H1 (cell line): ENCODE measurements around the gene OR52E4. TPM values are rescaled to one million over a fixed set of nuclear protein-coding genes. Genes with fewer than 3 reads are reported as not detected.

Experiments
- CTCF ChIA-PET: fragments of 300-600 bp; sonication (Branson Sonifier 250); formaldehyde crosslinking; loops from one replicate; lab custom pipeline; 2021; ENCODE audit not compliant: partially characterized antibody; lab: Charles Lee
- POLR2A ChIA-PET: fragments of 300-600 bp; sonication (Branson Sonifier 250); formaldehyde crosslinking; loops from one replicate; lab custom pipeline; 2021; ENCODE audit warnings: inconsistent platforms; ENCODE audit not compliant: partially characterized antibody; lab: Charles Lee
- DNase-seq, 2 experiments: peaks; one replicate each; pipeline versions ENCODE4 v3.0.0 to v3.0.0-alpha.2; 2010 to 2022; ENCODE audit warnings: low spot score in 2 of 2, low read depth in 1 of 2, mixed read lengths in 1 of 2
- FAIRE-seq: peaks from 2 replicates; lab custom pipeline; 2011; peaks lifted over from hg19 to GRCh38; lab: Jason Lieb, UNC
- H2AFZ ChIP-seq: 2 replicates; pipeline ENCODE4 v1.8.1; 2012; ENCODE audit warnings: low read length, inconsistent platforms
- H2AK5ac ChIP-seq: 2 replicates; pipeline ENCODE4 v1.6.1; 2013; ENCODE audit warnings: low read depth, low read length
- H2BK120ac ChIP-seq: replicated peaks from 2 replicates; pipeline ENCODE3; 2013; ENCODE audit warnings: low read depth, low read length, inconsistent platforms
- H2BK12ac ChIP-seq: 2 replicates; pipeline ENCODE4 v1.6.1; 2013; ENCODE audit warnings: low read depth, low read length
- H2BK15ac ChIP-seq: 2 replicates; pipeline ENCODE4 v1.6.1; 2013; ENCODE audit warnings: low read length
- H2BK20ac ChIP-seq: 2 replicates; pipeline ENCODE4 v1.6.1; 2013; ENCODE audit warnings: low read length
- H2BK5ac ChIP-seq: 2 replicates; pipeline ENCODE4 v1.6.1; 2013; ENCODE audit warnings: low read depth, low read length
- H3K14ac ChIP-seq: 2 replicates; pipeline ENCODE4 v1.6.1; 2013; ENCODE audit warnings: inconsistent platforms; ENCODE audit not compliant: insufficient read length
- H3K18ac ChIP-seq: 2 replicates; pipeline ENCODE4 v1.6.1; 2013; ENCODE audit warnings: low read length; ENCODE audit errors: extremely low read depth
- H3K23ac ChIP-seq: 2 replicates; pipeline ENCODE4 v1.6.1; 2013; ENCODE audit warnings: inconsistent platforms; ENCODE audit not compliant: insufficient read length
- H3K23me2 ChIP-seq: 2 replicates; pipeline ENCODE4 v1.6.1; 2013; ENCODE audit warnings: low read depth, low read length
- H3K27ac ChIP-seq: 2 replicates; pipeline ENCODE4 v1.6.1; 2011; ENCODE audit warnings: low read depth, low read length, inconsistent platforms
- H3K27me3 ChIP-seq, 4 experiments: replicated peaks in 1 of 4; 1 replicate in 1 of 4; 2 replicates in 3 of 4; pipeline versions ENCODE4 v1.6.1 to v1.8.1; 2011 to 2013; ENCODE audit warnings: low read length in 3 of 4, mild to moderate bottlenecking in 3 of 4, inconsistent platforms in 2 of 4, mixed read lengths in 2 of 4, moderate library complexity in 1 of 4; ENCODE audit not compliant: control insufficient read depth in 3 of 4, insufficient read depth in 3 of 4; ENCODE audit errors: extremely low read depth in 1 of 4
- H3K36me3 ChIP-seq, 4 experiments: 2 replicates each; pipeline versions ENCODE4 v1.6.1 to v1.8.1; 2011 to 2013; ENCODE audit warnings: mild to moderate bottlenecking in 4 of 4, low read length in 3 of 4, moderate library complexity in 2 of 4, control low read depth in 1 of 4, inconsistent platforms in 1 of 4; ENCODE audit not compliant: insufficient read depth in 4 of 4, control insufficient read depth in 2 of 4
- H3K4ac ChIP-seq: replicated peaks from 2 replicates; pipeline ENCODE3; 2013; ENCODE audit warnings: low read length, low read depth, mixed read lengths, inconsistent platforms; ENCODE audit not compliant: insufficient read length
- H3K4me1 ChIP-seq, 4 experiments: replicated peaks in 1 of 4; 1 replicate in 1 of 4; 2 replicates in 3 of 4; pipeline versions ENCODE4 v1.6.1 to v1.8.1; 2011 to 2013; ENCODE audit warnings: low read length in 3 of 4, inconsistent platforms in 2 of 4, mixed read lengths in 1 of 4; ENCODE audit not compliant: insufficient read depth in 4 of 4, control insufficient read depth in 3 of 4
- H3K4me2 ChIP-seq, 2 experiments: 2 replicates each; pipeline versions ENCODE4 v1.6.1 to v1.8.1; 2011 to 2013; ENCODE audit warnings: low read depth in 2 of 2, low read length in 2 of 2, control low read depth in 1 of 2, inconsistent platforms in 1 of 2, mild to moderate bottlenecking in 1 of 2; ENCODE audit not compliant: insufficient read depth in 1 of 2
- H3K4me3 ChIP-seq, 4 experiments: fragments of 200-600, 300-600 bp in 1 of 4; sonication (generic), shearing (Covaris generic), sonication (Bioruptor Twin) in 1 of 4; 2 replicates each; pipeline versions ENCODE4 v1.5.1 to v1.8.1; 2011 to 2016; ENCODE audit warnings: low read length in 4 of 4, low read depth in 3 of 4, control low read depth in 2 of 4, inconsistent platforms in 2 of 4, mild to moderate bottlenecking in 2 of 4, mixed read lengths in 1 of 4, moderate library complexity in 1 of 4; ENCODE audit not compliant: insufficient read depth in 2 of 4; ENCODE audit errors: extremely low read depth in 1 of 4
- H3K56ac ChIP-seq: replicated peaks from 2 replicates; pipeline ENCODE3; 2013; ENCODE audit warnings: low read depth, mild to moderate bottlenecking, mixed read lengths, low read length, inconsistent platforms; ENCODE audit not compliant: insufficient read length
- H3K79me1 ChIP-seq: 2 replicates; pipeline ENCODE4 v1.6.1; 2013; ENCODE audit warnings: low read depth, low read length, control low read depth
- H3K79me2 ChIP-seq, 2 experiments: 2 replicates each; pipeline versions ENCODE4 v1.6.1 to v1.8.1; 2012 to 2013; ENCODE audit warnings: low read length in 2 of 2, mild to moderate bottlenecking in 2 of 2, inconsistent platforms in 1 of 2; ENCODE audit not compliant: insufficient read depth in 2 of 2, control insufficient read depth in 1 of 2
- H3K9ac ChIP-seq, 4 experiments: replicated peaks in 1 of 4; 1 replicate in 1 of 4; 2 replicates in 3 of 4; pipeline versions ENCODE4 v1.6.1 to v1.8.1; 2011 to 2013; ENCODE audit warnings: low read depth in 3 of 4, low read length in 3 of 4, control low read depth in 2 of 4, mild to moderate bottlenecking in 2 of 4, moderate library complexity in 2 of 4, inconsistent platforms in 1 of 4; ENCODE audit errors: extremely low read depth in 1 of 4
- H3K9me3 ChIP-seq, 2 experiments: 2 replicates each; pipeline versions ENCODE4 v1.6.1 to v1.8.1; 2012 to 2013; ENCODE audit warnings: mild to moderate bottlenecking in 2 of 2, moderate library complexity in 2 of 2, control low read depth in 1 of 2, inconsistent platforms in 1 of 2, low read depth in 1 of 2, low read length in 1 of 2, mixed read lengths in 1 of 2; ENCODE audit not compliant: insufficient read depth in 2 of 2
- H4K20me1 ChIP-seq, 2 experiments: replicated peaks in 1 of 2; 2 replicates each; pipeline versions ENCODE3 to v1.8.1; 2011 to 2013; ENCODE audit warnings: inconsistent platforms in 2 of 2, low read length in 2 of 2, mild to moderate bottlenecking in 1 of 2; ENCODE audit not compliant: insufficient read depth in 2 of 2, control insufficient read depth in 1 of 2
- H4K5ac ChIP-seq: 2 replicates; pipeline ENCODE4 v1.6.1; 2013; ENCODE audit warnings: low read length, low read depth, mixed read lengths, inconsistent platforms; ENCODE audit not compliant: insufficient read length
- H4K8ac ChIP-seq: 2 replicates; pipeline ENCODE4 v1.8.0; 2013; ENCODE audit warnings: mild to moderate bottlenecking, moderate library complexity, low read length, inconsistent platforms; ENCODE audit not compliant: insufficient read depth; ENCODE audit errors: extremely low read depth
- H4K91ac ChIP-seq: replicated peaks from 2 replicates; pipeline ENCODE3; 2013; ENCODE audit warnings: low read length, mixed read lengths, inconsistent platforms; ENCODE audit not compliant: insufficient read length
- ATF2 ChIP-seq: IDR thresholded peaks from 2 replicates; pipeline ENCODE4 v1.6.1; 2012; ENCODE audit warnings: low read length, inconsistent platforms
- BCL11A ChIP-seq, 2 experiments: IDR thresholded peaks; one replicate each; pipeline ENCODE4 v1.6.1; 2011; ENCODE audit warnings: low read depth in 2 of 2, low read length in 2 of 2, mild to moderate bottlenecking in 2 of 2
- CHD1 ChIP-seq: IDR thresholded peaks from 2 replicates; pipeline ENCODE4 v1.6.1; 2012; ENCODE audit warnings: low read depth, low read length, improper control_type of control experiment
- EZH2 ChIP-seq: fragments of 200-600 bp; sonication (generic); IDR thresholded peaks from 2 replicates; pipeline ENCODE4 v1.7.1; 2012; ENCODE audit warnings: low read depth, mild to moderate bottlenecking, moderate library complexity, low read length, inconsistent platforms; ENCODE audit not compliant: severe bottlenecking
- JUN ChIP-seq: IDR thresholded peaks from 2 replicates; pipeline ENCODE4 v1.6.1; 2011; ENCODE audit warnings: low read depth, mild to moderate bottlenecking, improper control_type of control experiment, low read length
- JUND ChIP-seq: IDR thresholded peaks from 2 replicates; pipeline ENCODE4 v1.6.1; 2011; ENCODE audit warnings: mild to moderate bottlenecking, improper control_type of control experiment, low read length
- POU5F1 ChIP-seq: IDR thresholded peaks from 2 replicates; pipeline ENCODE4 v1.6.1; 2011; ENCODE audit warnings: low read depth, mild to moderate bottlenecking, low read length, moderate library complexity
- RBBP5 ChIP-seq: IDR thresholded peaks from 2 replicates; pipeline ENCODE4 v1.7.1; 2012; ENCODE audit warnings: low read depth, mild to moderate bottlenecking, inconsistent platforms, low read length, moderate library complexity, borderline replicate concordance
- RXRA ChIP-seq: IDR thresholded peaks from 2 replicates; pipeline ENCODE4 v1.6.1; 2011; ENCODE audit warnings: low read depth, mild to moderate bottlenecking, low read length, moderate library complexity; ENCODE audit not compliant: insufficient read depth
- SIX5 ChIP-seq: IDR thresholded peaks from 2 replicates; pipeline ENCODE4 v1.6.1; 2011; ENCODE audit warnings: mild to moderate bottlenecking, low read depth, low read length
- SP1 ChIP-seq: IDR thresholded peaks from 2 replicates; pipeline ENCODE4 v1.6.1; 2011; ENCODE audit warnings: low read depth, low read length
- SRF ChIP-seq: IDR thresholded peaks from 2 replicates; pipeline ENCODE4 v1.6.1; 2011; ENCODE audit warnings: mild to moderate bottlenecking, low read depth, low read length, moderate library complexity
- TCF12 ChIP-seq: IDR thresholded peaks from 2 replicates; pipeline ENCODE4 v1.6.1; 2011; ENCODE audit warnings: low read depth, mild to moderate bottlenecking, low read length
- TEAD4 ChIP-seq: IDR thresholded peaks from 2 replicates; pipeline ENCODE4 v1.6.1; 2012; ENCODE audit warnings: low read depth, low read length, inconsistent platforms, mixed read lengths
- polyA plus RNA-seq, 7 experiments: library from polyadenylated mRNA; depleted of rRNA in 3 of 7; stranded (reverse) in 5 of 7; unstranded in 2 of 7; fragments of >200 nt in 5 of 7; fragments of 200-250 nt in 2 of 7; gene quantifications; 1 replicate in 5 of 7; 2 replicates in 1 of 7; 4 replicates in 1 of 7; pipeline versions ENCODE4 v1.2.1 to v1.2.3, GENCODE V29; 2011 to 2013; ENCODE audit warnings: missing spikeins in 2 of 7, mixed read lengths in 2 of 7
- total RNA-seq: library from RNA; stranded (reverse); fragmentation: NEBNext Ultra II Directional; extraction: Animal tissue kit (Norgen Biotek cat#: 25700); gene quantifications from 2 replicates; pipeline ENCODE4 v1.2.1, GENCODE V29; 2021

Gene OR52E4
- total and polyA plus RNA-seq, 2 of the 8 experiments (the other 6 are each of a cell fraction or from before 2014, with no cell fraction given), result not detected

GRCh38 chr11:5923794-5924193 lies 43.4 kb downstream of the OR52E4 start:
- TF ChIP-seq RBBP5 (no peak), BCL11A (IDR thresholded peaks at IDR 0.05; ENCODE audit: low read depth in 2 of 2, low read length in 2 of 2) (no peak), RXRA (no peak), TCF12 (no peak), SIX5 (no peak), SP1 (no peak), SRF (no peak), CHD1 (no peak), TEAD4 (no peak), ATF2 (no peak), JUN (no peak), EZH2 (no peak), JUND (no peak), POU5F1 (no peak)
- FAIRE-seq, result no peak
- Histone ChIP-seq H2BK15ac (no peak overlapping the region), H3K56ac (no peak overlapping the region), H4K91ac (no peak overlapping the region), H2BK20ac (no peak overlapping the region), H2BK12ac (no peak overlapping the region), H3K4me1 (no peaks in the 10 kb centered on the region), H2BK120ac (no peak overlapping the region), H3K79me1 (no peaks in the 10 kb centered on the region), H3K9me3 (no peaks in the 10 kb centered on the region; a peak in 2 of 4 replicates), H3K27ac (no peak overlapping the region), H3K4me2 (no peak overlapping the region), H3K23me2 (no peaks in the 10 kb centered on the region), H3K23ac (no peak overlapping the region), H4K8ac (no peak overlapping the region), H3K18ac (no peak overlapping the region), H4K20me1 (no peaks in the 10 kb centered on the region), H3K79me2 (no peaks in the 10 kb centered on the region), H3K14ac (no peak overlapping the region), H3K4me3 (no peak overlapping the region), H3K9ac (no peak overlapping the region), H2AK5ac (no peak overlapping the region), H2AFZ (no peak overlapping the region), H3K36me3 (no peaks in the 10 kb centered on the region), H3K27me3 (no peaks in the 10 kb centered on the region; a peak in 2 of 7 replicates), H2BK5ac (no peak overlapping the region), H4K5ac (no peak overlapping the region), H3K4ac (no peak overlapping the region)
- POLR2A ChIA-PET, result no interaction called here
- no peak for DNase-seq
- CTCF ChIA-PET, result interaction anchor here (1.3 to 1.4 kb wide), 2 partner anchors 16 to 334 kb away, joined by 3 to 4 read pairs; no protein-coding TSS in a partner anchor
